ENCODE data around the gene RFTN1. TPM values are rescaled to one million over a fixed set of nuclear protein-coding genes. Genes with fewer than 3 reads are reported as not detected.

Gene RFTN1
- total RNA-seq, 1 experiment from 2014 or later, result 2.2 TPM

- Histone ChIP-seq H2AFZ (ENCODE audit: low read length) (no peak overlapping the region), H3K79me1 (ENCODE audit: insufficient read depth, low read depth, low read length, poor library complexity, severe bottlenecking) (no peaks in the 10 kb centered on the region), H2BK120ac (ENCODE audit: low read depth, low read length, poor library complexity, severe bottlenecking) (no peak overlapping the region), H3T11ph (ENCODE audit: low read length) (no peak overlapping the region), H3K9me3 (ENCODE audit: control insufficient read depth, low read depth, low read length) (no peaks in the 10 kb centered on the region), H3K4ac (ENCODE audit: low read depth, low read length) (no peak overlapping the region), H2AK5ac (ENCODE audit: insufficient read length, low read length) (no peak overlapping the region), H3K4me2 (ENCODE audit: insufficient read depth, insufficient read length, low read length) (no peak overlapping the region), H4K20me1 (ENCODE audit: control insufficient read depth, insufficient read depth, insufficient read length) (no peaks in the 10 kb centered on the region), H3K9ac (ENCODE audit: extremely low read depth, insufficient read length, low read length) (no peak overlapping the region), H3K23me2 (ENCODE audit: insufficient read length, low read depth, low read length, poor library complexity, severe bottlenecking) (no peaks in the 10 kb centered on the region), H2BK5ac (ENCODE audit: insufficient read length, low read length) (no peak overlapping the region), H3K27ac (ENCODE audit: insufficient read length, low read depth, low read length) (no peak overlapping the region), H4K5ac (ENCODE audit: insufficient read length, low read depth, low read length) (no peak overlapping the region), H2BK12ac (ENCODE audit: insufficient read length, low read depth, low read length) (no peak overlapping the region), H4K91ac (ENCODE audit: insufficient read length, low read depth, low read length) (no peak overlapping the region), H3K4me1 (ENCODE audit: insufficient read depth, low read length) (no peaks in the 10 kb centered on the region), H2BK15ac (ENCODE audit: low read depth, low read length) (no peak overlapping the region), H3K23ac (ENCODE audit: insufficient read length, low read depth, low read length) (no peak overlapping the region), H3K14ac (ENCODE audit: insufficient read depth, low read length) (no peak overlapping the region), H3K27me3 (ENCODE audit: insufficient read depth, low read length) (no peaks in the 10 kb centered on the region), H3K56ac (ENCODE audit: insufficient read length, low read depth, low read length) (no peak overlapping the region), H3K79me2 (ENCODE audit: insufficient read depth, low read length) (no peaks in the 10 kb centered on the region; the same call in 1 of the 2 replicates), H4K8ac (replicated peaks; ENCODE audit: insufficient read length, low read depth, low read length) (no peak overlapping the region), H2BK20ac (ENCODE audit: low read depth, low read length, poor library complexity, severe bottlenecking) (no peak overlapping the region), H3K18ac (ENCODE audit: insufficient read length, low read depth, low read length) (no peak overlapping the region)
- no peak for TF ChIP-seq CTCF (conservative IDR thresholded peaks at IDR 0.05)
- H3K4me1 Mint-ChIP-seq, result peaks cover 9 to 18% of the 10 kb centered on the region in 2 experiments
- DNase-seq, result no peak
- H3K27ac Mint-ChIP-seq, result no peak overlapping the region
- WGBS (ENCODE audit: extremely low coverage, insufficient read length, low lambda C conversion rate), result no CpG with 5 or more reads among the region's 1 CpG
- H3K4me3 Mint-ChIP-seq, result no peak overlapping the region
- no peaks in the 10 kb centered on the region for H3K27me3 Mint-ChIP-seq (ENCODE audit: low read depth)
- no peaks in the 10 kb centered on the region for H3K9me3 Mint-ChIP-seq
- peaks cover 8 to 25% (median 12%) of the 10 kb centered on the region in 3 experiments; a peak in 6 of 7 replicates for H3K36me3 Mint-ChIP-seq (ENCODE audit: insufficient read depth in 1 of 3, low read depth in 3 of 3)
Measured at GRCh38 chr3:16308727-16309126, 204.8 kb downstream of the RFTN1 start.
